Esophagus mucosa (tissue), 1 donor: ENCODE measurements around the gene ROCK2. TPM values are rescaled to one million over a fixed set of nuclear protein-coding genes. Genes with fewer than 3 reads are reported as not detected.
"Not testable (repeated sequence)": the region's sequence is repeated elsewhere in the genome, so short reads cannot be mapped to it uniquely, and the experiment has no call there.

Experiments
- ATAC-seq: fragments of 200-7000 bp; cut with Tn5 transposase; one replicate; pipeline ENCODE4 v1.9.1; 2020
- total RNA-seq: library from RNA; stranded (reverse); gene quantifications from one replicate; pipeline ENCODE4 v1.2.4, GENCODE V29; 2023
- donor health status: DM: yes; HTN: yes; CAD: no.

The ROCK2 gene
- total RNA-seq, 1 donor from 2014 or later = 14.4 TPM

DNA sequence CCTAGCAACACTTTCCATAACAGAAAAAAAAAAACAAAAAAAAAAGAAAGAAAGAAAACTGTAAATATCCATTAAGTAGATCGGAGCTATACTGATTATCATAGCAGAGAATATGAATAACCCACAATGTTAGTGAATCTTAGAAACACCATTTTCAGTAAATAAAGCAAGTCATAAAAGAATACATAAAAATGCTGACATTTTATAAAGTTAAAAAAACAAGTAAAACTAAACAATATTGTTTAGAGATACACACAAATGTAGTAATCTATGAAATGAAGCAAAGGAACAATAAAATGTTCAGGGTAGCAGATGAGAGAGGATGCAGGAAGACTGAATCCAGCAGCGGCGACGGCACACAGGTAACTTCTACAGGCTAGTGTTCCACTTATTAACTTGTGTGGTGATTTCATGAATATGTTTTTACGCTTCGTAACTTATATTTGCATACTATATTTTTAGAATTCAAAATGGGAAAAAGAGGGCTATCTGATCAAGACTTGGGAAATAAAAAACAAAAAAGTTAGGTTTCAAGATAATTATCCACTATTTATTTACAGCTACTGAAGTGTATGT is 4.8 kb downstream of the ROCK2 start:
- ATAC-seq = no peak

DNA sequence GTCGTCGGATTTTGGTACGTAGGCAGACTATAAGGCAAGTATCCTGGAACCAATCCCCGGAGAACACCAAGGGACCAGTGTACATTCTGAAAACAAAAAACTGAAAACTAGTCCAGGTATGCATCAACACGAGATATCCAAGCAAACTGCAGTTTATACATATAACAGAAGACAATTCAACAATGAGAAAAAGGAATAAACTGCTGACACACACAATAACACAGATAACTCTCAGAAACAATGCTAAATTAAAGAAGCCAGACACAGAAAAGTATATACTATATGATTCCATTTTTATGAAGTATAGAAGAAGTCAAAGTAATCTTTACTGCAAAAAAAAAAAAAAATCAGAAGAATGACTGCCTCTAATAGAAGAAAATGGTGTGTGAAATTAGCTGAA is 5.9 kb downstream of the ROCK2 start:
- no peak for ATAC-seq

DNA sequence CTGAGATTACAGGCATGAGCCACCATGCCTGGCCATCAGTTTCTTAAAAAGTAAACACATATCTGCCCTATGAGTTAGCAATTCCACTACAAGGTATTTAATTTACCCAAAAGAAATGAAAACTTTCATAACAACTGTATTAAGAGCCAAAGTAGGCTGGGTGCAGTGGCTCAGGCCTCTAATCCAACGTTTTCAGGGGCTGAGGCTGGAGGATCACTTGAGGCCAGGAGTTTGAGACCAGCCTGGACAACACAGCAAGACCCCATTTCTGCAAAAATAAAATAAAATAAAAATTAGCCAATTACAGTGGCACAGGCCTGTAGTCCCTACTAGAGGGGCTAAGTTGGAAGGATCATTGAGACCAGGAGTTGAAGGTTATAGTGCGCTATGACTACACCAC is 6.5 kb downstream of the ROCK2 start:
- no peak for ATAC-seq

DNA sequence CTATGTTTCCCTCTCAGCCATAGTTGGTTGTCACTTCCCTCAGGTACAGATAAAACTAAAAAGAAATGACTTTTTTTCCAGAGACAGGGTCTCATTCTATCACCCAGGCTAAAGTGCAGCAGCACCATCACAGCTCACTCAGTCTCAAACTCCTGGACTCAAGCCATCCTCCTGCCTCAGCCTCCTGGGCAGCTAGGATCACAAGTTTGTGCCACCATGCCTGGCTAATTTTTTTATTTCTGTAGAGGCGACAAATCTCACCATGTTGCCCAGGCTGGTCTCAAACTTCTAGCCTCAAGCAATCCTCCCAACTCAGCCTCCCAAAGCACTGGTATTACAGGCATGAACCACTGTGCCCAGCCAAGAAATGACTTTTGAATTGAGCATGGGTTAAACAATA is 8.2 kb downstream of the ROCK2 start:
- no peak for ATAC-seq

DNA sequence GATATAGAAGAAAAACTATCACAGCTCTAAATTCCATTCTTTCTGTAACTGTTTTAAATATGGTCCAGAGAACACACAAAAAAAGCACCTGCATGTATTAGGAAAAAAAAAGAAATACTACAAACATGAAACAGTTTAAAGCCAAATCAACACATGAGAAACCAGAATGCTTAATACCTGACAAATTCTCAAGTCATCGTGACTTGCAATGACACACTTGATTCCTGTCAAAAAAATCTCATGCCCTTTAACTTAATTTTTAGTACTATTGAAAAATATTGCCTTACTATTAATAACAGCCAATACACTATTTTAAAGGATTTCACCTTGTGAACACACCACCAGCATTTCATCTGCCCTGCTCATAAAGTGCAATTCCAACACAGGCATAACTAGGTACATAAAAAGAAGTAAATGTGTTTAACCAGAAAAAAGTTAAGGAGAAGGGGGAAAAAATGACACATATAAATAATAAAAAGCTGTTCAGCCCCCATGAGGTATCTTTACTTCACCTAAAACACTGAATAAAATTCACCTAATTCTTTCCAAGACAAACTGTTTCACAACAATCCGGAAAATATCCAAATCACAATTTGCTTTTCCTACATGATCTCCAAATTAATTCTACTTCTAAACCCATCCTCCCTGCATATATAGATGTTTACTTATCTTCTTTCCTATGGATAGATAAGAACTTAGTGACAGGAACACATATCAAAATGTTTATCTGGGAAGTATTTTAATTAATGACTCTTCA is 10.8 kb downstream of the ROCK2 start:
- no peak for ATAC-seq

DNA sequence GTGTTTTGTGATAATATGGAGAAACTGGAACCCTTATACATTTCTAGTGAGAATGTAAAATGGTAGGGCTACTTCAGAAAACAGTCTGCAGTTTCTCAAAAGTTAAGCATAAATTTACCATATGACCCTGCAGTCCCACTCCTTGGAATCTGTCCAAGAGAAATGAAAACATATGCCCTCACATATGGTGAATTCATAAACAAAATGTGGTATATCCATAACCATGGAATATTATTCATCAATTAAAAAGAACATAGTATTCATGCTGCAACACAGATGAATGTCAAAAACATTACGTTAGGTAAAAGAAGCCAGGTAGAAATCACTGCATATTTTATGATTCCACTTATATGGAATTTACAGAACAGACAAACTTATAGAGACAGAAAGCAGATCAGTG is 11.8 kb downstream of the ROCK2 start:
- ATAC-seq = no peak

DNA sequence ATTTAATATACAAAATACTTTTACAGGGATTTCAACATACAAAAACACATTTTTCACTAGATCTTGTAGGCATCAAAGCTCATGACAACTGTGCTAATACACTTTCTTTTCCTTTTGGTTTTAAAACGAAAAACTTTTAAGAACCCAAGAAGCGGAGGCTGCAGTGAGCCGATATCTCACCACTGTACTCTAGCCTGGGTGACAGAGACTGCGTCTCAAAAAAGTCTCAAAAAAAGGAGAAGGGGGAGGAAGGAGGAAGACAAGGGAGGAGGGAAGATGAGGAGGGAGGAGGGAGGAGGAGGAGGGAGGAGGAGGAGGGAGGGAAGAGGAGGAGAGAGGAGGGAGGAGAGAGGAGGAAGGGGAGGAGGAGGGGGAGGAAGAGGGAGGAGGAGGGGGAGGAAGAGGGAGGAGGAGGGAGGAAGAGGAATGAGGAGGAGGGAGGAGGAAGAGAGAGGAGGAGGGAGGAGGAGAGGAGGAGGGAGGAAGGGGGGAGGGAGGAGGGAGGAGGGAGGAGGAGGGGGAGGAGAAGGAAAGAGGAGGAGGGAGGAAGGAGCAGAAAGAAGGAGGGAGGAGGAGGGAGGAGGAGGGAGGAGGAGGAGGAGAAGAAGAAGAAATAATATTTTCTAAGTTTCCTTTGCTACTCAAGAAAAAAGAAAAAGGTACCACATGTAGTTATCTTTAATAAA is 13.8 kb downstream of the ROCK2 start:
- ATAC-seq = no peak

DNA sequence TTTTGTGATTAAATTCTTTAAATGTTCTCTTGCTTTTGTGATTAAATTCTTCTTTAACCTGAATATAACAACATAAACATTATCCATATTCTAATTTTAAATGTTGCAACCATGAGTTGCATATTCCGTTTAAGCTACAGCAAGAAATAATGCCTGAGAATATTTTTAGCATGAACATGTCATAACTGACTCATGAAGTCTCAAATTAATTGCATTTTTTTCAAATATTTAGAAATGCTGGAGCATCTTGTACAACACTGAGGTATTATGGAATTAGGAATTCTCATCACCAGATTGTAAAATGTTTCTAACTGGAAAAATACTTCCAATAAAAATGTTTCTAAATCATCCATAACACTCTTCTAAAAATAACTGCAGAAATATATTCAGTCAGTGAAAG is 14.7 kb downstream of the ROCK2 start:
- no peak for ATAC-seq

DNA sequence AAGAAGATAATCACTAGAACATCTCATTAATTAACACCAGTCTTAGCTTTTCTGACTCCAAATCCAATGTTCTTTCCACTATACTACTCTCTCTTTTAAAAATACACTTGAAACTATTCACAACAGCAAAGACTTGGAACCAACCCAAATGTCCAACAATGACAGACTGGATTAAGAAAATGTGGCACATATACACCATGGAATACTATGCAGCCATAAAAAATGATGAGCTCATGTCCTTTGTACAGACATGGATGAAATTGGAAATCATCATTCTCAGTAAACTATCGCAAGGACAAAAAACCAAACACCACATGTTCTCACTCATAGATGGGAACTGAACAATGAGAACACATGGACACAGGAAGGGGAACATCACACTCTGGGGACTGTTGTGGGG is 15.9 kb downstream of the ROCK2 start:
- not testable (repeated sequence) for ATAC-seq

DNA sequence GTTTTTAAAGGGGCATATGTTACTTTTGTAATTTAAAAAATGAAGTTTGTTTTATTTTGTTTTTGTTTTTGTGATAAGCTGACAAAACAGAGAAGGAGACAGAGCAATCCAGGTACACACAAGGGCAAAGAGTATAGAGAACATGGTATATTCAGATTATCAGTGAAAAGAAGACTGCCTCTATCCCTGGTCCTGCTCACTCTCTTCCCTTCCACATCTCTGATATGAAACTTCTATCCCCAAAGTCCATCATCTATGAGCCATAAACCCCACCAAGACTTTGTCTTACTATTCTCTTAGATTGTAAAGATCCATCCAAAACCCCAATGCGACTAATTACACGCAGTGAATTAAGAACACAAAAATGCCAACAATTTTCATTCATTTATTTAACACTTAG is 16.6 kb downstream of the ROCK2 start:
- no peak for ATAC-seq

DNA sequence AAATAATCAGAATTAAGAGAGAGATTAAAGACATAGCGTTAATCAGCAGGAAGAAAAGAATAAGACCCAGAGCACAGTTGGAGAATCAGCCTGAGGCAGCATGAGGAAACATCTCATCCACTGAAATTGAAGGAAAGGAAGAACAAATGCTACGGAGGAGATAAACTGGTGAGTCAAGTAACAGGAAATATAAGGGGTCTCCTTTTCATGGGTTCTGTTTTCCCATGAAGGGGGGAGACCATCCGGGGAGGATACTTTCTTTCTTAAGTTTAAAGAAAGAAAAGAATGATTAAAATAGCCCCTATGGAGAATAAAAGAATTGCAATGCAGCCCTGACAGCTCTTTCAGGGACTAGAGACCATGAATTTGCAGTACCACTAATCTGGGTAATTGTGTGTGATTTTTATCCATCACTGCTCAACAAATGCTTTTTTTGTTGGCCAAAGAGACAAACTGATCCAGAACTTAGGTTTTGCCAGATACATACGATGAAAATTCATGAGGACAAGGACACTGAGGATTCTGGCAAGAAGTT is 17.7 kb downstream of the ROCK2 start:
- ATAC-seq = no peak

DNA sequence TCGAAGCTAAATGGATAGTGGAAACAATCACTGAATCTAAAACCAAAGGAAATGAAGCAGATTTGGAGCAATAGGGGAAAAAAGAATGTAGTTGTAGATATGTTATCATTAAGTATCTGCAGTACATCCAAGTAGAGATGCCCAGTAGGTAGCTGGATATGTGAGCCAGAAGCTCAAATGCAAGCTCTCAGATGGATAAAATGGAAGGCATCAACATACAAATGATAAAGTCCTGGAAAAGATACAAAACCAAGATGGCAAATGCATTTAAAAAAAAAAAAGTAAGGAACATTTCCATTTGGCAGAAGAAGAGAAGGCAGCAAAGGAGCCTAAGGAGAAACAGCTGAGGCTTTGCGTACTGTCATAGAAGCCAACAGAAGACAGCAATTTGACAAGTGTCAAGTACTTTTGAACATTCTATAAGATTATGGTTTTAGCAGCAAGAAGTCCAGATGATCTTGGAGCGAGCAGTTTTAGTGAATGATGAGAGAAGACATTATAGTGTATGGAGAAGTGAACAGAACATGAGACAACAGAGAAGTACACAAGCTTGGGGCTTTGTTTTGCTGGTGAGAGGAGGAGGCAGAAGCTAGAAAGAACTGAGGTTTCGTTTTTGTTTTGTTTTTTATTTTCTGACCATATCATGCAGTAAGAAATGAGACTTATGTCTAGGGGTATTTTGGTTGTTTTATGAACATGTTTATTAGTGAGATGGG is 18.3 kb downstream of the ROCK2 start:
- ATAC-seq = no peak

DNA sequence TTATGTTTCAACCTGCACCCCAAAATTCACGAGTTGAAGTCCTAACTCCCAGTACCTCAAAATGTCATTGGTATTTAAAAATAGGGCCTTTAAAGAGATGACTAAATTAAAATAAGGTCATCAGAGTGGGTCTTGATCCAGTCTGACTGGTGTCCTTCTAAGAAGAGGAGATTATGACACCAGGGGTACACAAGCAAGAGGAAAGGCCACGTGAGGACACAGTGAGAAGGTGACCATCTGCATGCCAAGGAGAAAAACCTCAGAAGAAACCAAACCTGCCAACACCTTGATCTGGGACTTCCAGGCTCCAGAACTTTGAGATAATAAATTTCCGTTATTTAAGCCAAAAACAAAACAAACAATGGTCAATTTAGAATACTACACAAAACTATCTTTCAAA is 22.6 kb downstream of the ROCK2 start:
- no peak for ATAC-seq

DNA sequence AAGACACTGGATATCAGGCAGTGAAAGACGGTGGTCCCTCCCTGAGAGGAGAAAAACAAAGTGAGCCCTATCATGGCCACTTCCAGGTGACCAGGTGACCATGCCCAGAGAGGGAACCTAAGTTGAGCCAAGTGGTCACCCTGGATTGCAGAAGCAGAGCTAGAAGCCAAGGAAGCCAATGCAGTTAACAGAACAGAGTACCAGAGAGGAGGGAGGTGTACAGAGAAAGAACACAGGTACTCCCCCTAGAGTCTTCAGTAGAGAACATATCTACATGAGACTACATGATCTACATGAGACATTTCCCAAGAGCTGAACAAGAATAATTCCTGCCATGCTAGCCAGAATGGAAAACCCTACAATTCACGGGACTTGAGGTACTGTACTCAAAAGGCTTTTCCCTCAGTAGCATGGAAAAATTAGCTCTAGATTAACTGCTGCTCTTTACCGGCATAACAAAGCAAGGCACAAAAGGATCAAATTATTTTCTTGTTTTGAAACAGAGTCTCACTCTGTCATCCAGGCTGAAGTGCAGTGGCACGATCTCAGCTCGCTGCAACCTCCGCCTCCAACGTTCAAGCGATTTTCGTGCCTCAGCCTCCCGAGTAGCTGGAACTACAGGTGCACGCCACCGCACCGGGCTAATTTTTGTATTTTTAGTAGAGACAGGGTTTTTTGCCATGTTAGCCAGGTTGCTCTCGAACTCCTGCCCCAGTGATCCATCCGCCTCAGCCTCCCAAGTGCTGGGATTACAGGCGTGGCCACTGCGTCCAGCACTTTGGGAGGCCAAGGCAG is 23.5 kb downstream of the ROCK2 start:
- ATAC-seq = no peak

DNA sequence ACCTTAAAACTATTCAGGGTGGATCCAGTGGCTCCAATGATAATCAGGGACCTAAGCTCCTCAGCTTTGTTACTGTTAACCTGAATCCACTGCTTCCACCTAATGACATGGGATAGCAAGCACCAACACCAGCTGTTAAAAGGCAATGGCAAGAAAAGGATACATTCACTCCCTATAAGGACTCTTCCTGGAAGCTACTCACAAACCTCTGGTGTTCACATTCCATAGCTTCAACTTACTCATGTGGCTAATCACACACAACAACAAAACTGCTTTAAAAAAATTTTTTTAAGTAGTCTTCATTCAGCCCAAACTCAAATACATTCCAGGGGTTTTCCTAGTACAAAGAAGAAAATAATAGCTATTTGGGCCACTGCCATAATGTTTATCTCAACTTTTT is 24.5 kb downstream of the ROCK2 start:
- no peak for ATAC-seq

DNA sequence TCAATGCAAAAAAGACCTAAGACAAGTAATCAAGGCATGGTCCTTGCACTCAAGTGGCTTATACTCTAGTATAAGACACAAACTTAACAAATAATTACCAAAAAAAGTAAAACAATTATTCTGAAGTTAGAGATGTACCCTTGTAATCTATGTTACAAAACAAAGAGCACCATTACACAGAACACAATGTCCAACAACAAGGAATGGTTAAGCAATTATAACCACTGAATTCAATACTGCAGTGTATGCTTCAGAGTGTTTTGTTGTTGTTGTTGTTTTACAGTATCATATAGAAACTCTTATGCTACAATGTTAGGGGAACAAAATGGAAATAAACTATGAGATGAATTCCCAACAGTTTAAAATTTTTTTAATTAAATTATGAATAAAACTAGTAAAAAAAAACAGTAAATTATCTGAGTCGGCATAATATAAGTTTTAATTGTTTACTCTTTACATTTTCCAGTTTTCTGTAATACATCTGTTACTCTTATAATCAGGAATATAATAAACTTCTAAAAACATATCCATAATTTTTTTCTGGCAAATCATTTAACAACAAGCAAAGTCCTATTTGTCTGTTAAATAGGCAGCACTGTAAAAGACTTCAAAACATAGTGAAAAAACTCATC is 29.2 kb downstream of the ROCK2 start:
- no peak for ATAC-seq

DNA sequence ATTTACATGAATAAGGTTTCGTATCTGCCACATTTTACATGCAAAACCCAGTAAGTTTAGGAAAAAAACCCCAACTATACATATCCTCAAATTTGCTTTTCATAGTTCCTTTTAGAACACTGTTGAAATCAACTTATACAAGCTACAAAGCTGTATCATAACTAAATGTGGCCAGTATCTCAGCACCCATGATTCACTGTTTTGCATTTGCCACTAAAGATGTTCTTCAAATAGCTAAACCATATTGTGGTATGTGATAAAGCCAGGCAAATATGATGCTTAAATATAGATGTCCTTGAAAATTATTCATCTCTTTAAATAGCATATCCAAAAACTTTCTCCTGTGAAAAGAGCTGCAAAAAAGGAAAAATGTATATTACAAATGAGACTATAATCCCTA is 29.9 kb downstream of the ROCK2 start:
- no peak for ATAC-seq

DNA sequence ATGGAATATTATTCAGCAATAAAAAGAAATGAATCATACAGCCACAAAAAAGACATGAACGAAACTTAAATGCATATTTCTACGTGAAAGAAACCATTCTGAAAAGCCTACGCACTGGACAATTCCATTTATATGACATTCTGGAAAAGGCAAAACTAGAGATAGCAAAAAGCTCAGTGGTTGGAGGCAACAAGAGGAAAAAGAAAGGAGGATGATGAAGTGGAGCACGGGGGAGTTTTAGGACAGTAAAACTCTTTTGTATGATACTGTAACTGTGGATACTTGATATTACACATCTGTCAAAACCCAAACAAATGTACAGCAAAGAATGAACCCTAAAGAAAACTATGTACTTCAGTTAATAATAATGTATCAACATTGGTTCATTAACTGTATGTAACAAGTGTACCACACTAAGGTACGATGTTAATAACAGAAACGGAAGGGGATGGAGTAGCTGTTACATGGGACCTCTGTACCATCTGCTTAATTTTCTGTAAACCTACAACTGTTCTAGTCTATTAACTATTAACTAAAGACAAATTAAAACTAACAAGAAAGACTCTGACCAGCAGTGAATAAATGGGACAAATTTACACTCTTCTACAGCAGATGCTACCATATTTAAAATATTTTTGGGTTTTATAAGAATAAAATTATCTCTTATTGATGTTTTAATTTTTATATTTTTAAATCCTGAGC is 31.5 kb downstream of the ROCK2 start:
- no peak for ATAC-seq

DNA sequence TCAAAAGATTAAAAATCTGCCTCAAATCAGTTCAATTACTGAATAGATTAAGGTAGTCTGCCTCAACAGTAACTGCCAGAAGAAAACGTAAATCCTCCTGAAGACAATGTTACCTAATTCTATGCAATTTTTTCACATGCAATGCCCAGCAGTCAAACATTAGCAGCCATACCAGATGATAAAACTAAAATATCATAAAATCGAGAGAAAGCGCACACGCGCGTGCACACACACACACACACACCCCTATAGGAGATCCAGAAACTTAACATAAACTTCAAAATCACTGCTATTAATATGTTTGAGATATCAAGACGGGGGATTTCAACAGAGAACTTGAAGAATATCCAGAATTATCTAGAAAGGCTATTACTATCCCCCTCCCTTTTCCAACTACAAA is 32.9 kb downstream of the ROCK2 start:
- no peak for ATAC-seq

DNA sequence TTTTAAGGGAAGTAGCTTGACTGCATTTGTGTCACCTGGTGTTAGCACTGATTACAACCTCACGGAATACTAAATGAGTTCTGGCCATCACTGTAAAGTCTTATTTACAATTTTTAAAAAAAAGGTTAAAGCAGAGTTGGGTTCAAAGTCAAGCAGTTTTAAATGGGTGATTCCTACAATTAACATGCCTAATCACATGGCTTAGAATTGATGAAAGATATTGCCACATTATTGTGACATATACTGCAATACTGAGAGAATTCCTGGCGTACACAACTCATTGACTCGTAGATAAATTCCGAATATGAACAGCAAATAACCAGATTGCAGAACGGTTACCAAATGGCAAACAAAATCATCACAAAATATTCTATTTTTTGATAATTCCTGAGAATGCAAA is 34.2 kb downstream of the ROCK2 start:
- no peak for ATAC-seq

DNA sequence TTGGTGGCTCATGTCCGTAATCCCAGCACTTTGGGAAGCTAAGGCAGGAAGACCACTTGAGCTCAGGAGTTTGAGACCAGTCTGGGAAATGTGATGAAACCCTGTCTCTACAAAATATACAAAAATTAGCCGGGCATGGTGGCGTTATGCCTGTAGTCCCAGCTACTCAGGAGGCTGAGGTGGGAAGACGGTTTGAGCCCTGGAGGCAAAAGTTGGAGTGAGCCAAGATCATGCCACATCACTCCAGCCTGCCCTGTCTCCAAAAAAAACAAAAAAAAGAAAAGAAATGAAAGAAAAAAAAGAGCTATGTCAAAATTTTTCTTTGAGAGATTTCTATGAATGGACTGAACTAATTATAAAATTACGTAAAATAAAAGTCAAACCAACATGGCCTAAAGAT is 34.7 kb downstream of the ROCK2 start:
- ATAC-seq = no peak
